Esophagus squamous epithelium (tissue), 5 donors: ENCODE results near the gene ZBTB17. TPM values are rescaled to one million over a fixed set of nuclear protein-coding genes. Genes with fewer than 3 reads are reported as not detected.

Experiments used
- DNase-seq: peaks from one replicate; lab custom pipeline; 2025; lab: John Stamatoyannopoulos, UW
- H3K27ac ChIP-seq, 4 donors: fragments of 200-600 bp; sonication (generic); one replicate each; pipeline ENCODE4 v1.5.1; 2016 to 2019; ENCODE audit warnings: mild to moderate bottlenecking in 1 of 4
- H3K27me3 ChIP-seq, 4 donors: fragments of 200-600 bp; sonication (generic); 1 replicate in 3 of 4; 2 replicates in 1 of 4; pipeline versions ENCODE4 v1.5.1 to v1.6.0; 2017 to 2021; ENCODE audit warnings: antibody characterized with exemption in 1 of 4
- H3K36me3 ChIP-seq, 3 donors: fragments of 200-600 bp; sonication (generic); one replicate each; pipeline ENCODE4 v1.5.1; 2016 to 2019
- H3K4me1 ChIP-seq, 3 donors: fragments of 200-600 bp; sonication (generic); one replicate each; pipeline ENCODE4 v1.5.1; 2017 to 2019
- H3K4me3 ChIP-seq, 4 donors: fragments of 200-600 bp; sonication (generic); 1 replicate in 3 of 4; 2 replicates in 1 of 4; pipeline ENCODE4 v1.5.1; 2016 to 2019; ENCODE audit warnings: mild to moderate bottlenecking in 2 of 4, moderate library complexity in 1 of 4
- H3K9me3 ChIP-seq, 3 donors: fragments of 200-600 bp; sonication (generic); one replicate each; pipeline ENCODE4 v1.5.1; 2016 to 2019
- CTCF ChIP-seq, 6 experiments: fragments of 450-650 bp in 4 of 6; fragments of 200-600 bp in 2 of 6; sonication (generic) in 2 of 6; IDR thresholded peaks; one replicate each; pipeline ENCODE4 v1.5.1; 2016 to 2019; ENCODE audit warnings: antibody characterized with exemption in 6 of 6, mild to moderate bottlenecking in 4 of 6, moderate library complexity in 4 of 6
- POLR2A ChIP-seq, 4 donors: fragments of 450-650 bp; IDR thresholded peaks; one replicate each; pipeline ENCODE4 v1.6.1; 2017; ENCODE audit warnings: antibody characterized with exemption in 4 of 4, mild to moderate bottlenecking in 4 of 4, moderate library complexity in 3 of 4
- WGBS, 2 donors: methylation state at CpG; one replicate each; pipeline ENCODE4 v1.1.5; 2018; 5-methylcytosine and 5-hydroxymethylcytosine counted together
- intact Hi-C: fragments of 100-400 bp; cut with DNase I; formaldehyde crosslinking; loops from one replicate; pipeline ENCODE4 v1.15.0; 2022
- total RNA-seq, 4 donors: library from RNA; depleted of rRNA; stranded (reverse); fragments of >200 nt; gene quantifications; one replicate each; pipeline ENCODE4 v1.1.0, GENCODE V29; 2016
- donor health status: DM: yes; HTN: yes; CAD: no.

ZBTB17 gene
- total RNA-seq, 4 donors from 2014 or later: 19.1 to 33.1 (median 26.8) TPM

DNA sequence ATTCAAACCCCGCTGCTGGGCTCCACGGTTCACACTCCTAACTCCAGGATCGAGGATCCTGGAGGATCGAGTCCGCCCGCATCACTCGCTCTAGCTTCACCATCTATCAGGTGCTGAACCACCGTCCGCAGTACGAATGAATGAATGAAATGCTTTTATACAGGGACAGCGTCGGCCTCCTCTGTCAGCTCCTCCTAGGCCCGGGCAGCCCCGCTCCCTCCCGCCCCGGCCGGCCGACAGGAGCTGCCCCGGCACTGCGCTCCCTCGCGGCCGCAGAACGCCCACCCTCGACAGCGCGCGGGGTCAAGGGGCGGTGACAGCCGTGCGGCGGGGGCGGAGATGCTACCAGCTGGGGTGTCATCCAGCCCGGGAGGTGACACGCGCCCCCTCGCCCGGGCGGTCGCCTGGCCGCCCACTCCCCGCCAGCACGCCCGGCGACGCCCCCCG lies 520 bp downstream of the ZBTB17 start:
- intact Hi-C loops: no loop called here
- H3K27ac ChIP-seq: peak overlapping the region; percentile 89 to 94 (median 91)
- DNase-seq: no peak
- H3K4me1 ChIP-seq: peaks cover 14 to 38% (median 14%) of the 10 kb centered on the region in 3 donors
- 0 to 1% methylated on average over 1 to 13 of the region's 47 CpGs for WGBS, 2 donors
- H3K9me3 ChIP-seq: no peaks in the 10 kb centered on the region
- peak overlapping the region; percentile 65 to 95 (median 92) for H3K4me3 ChIP-seq
- peaks cover 0 to 24% (median 5%) of the 10 kb centered on the region in 3 donors for H3K36me3 ChIP-seq
- TF ChIP-seq CTCF (IDR thresholded peaks at IDR 0.05): no peak
- H3K27me3 ChIP-seq: no peaks in the 10 kb centered on the region

GRCh38 chr1:15974855-15975254 lies 1.0 kb downstream of the ZBTB17 start:
- Histone ChIP-seq H3K4me1 (peaks cover 14 to 38% (median 14%) of the 10 kb centered on the region in 3 donors), H3K4me3 (peak overlapping the region; percentile 65 to 95 (median 92)), H3K27me3 (no peaks in the 10 kb centered on the region), H3K9me3 (no peaks in the 10 kb centered on the region), H3K36me3 (peaks cover 4 to 29% (median 5%) of the 10 kb centered on the region in 3 donors), H3K27ac (peak overlapping the region; percentile 89 to 94 (median 91))
- intact Hi-C loops: no loop called here
- no peak for DNase-seq
- TF ChIP-seq CTCF (IDR thresholded peaks at IDR 0.05) (no peak), POLR2A (IDR thresholded peaks at IDR 0.05) (no peak)
- 36 to 39% methylated on average over 9 of the region's 9 CpGs for WGBS, 2 donors

- peaks cover 10 to 40% (median 10%) of the 10 kb centered on the region in 3 donors for H3K36me3 ChIP-seq
- no peaks in the 10 kb centered on the region for H3K27me3 ChIP-seq
- DNase-seq: no peak
- TF ChIP-seq POLR2A (IDR thresholded peaks at IDR 0.05) (no peak), CTCF (IDR thresholded peaks at IDR 0.05) (no peak)
- 81 to 82% methylated on average over 3 to 4 of the region's 4 CpGs for WGBS, 2 donors
- H3K27ac ChIP-seq: no peak overlapping the region
- no peak overlapping the region for H3K4me3 ChIP-seq
- intact Hi-C loops: no loop called here
- H3K4me1 ChIP-seq: peaks cover 14 to 38% (median 14%) of the 10 kb centered on the region in 3 donors
- H3K9me3 ChIP-seq: no peaks in the 10 kb centered on the region
Measured at GRCh38 chr1:15973772-15974171, 2.1 kb downstream of the ZBTB17 start.

GRCh38 chr1:15972409-15972808 lies 3.5 kb downstream of the ZBTB17 start:
- H3K4me1 ChIP-seq: peaks cover 14 to 46% (median 14%) of the 10 kb centered on the region in 3 donors
- WGBS, 2 donors: 86% methylated on average over 1 of the region's 1 CpG; no CpG with 5 or more reads in 1 of the 2 donors

DNA sequence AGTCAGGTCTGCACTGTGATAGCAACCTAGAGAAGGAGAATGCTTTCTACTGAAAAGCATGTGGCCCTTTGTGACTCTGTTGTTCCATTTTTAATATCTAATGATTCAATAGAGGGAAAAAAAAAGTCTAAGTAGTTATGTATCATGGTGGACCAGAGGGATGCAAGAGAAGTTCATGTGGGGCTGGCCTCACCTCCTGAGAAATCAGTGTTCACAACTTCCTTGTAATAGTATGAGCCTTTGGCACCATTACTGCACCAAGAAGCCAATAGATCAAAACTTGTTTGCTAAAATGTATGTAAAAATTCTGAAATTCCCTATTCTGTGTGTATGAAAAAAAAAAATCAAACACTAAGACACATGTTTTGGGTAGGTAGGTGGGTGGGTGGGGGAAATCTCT lies 5.0 kb downstream of the ZBTB17 start:
- Histone ChIP-seq H3K4me1 (peaks cover 11 to 54% (median 21%) of the 10 kb centered on the region in 3 donors), H3K36me3 (peaks cover 10 to 56% (median 10%) of the 10 kb centered on the region in 3 donors), H3K27me3 (no peaks in the 10 kb centered on the region), H3K27ac (no peak overlapping the region), H3K4me3 (no peak overlapping the region), H3K9me3 (no peaks in the 10 kb centered on the region)
- intact Hi-C loops: no loop called here
- DNase-seq: no peak
- no peak for TF ChIP-seq POLR2A (IDR thresholded peaks at IDR 0.05)
- TF ChIP-seq CTCF (IDR thresholded peaks at IDR 0.05): no peak

More at GRCh38 chr1:15972409-15972808, 3.5 kb downstream of the ZBTB17 start:
- H3K4me3 ChIP-seq: no peak overlapping the region
- TF ChIP-seq POLR2A (IDR thresholded peaks at IDR 0.05): no peak
- no peak for TF ChIP-seq CTCF (IDR thresholded peaks at IDR 0.05)
- no peak for DNase-seq
- H3K9me3 ChIP-seq: no peaks in the 10 kb centered on the region
- peaks cover 10 to 51% (median 10%) of the 10 kb centered on the region in 3 donors for H3K36me3 ChIP-seq
- no peaks in the 10 kb centered on the region for H3K27me3 ChIP-seq
- H3K27ac ChIP-seq: no peak overlapping the region
- intact Hi-C loops: no loop called here
